Activated CD4-positive, alpha-beta T cell treated with anti-CD3 and anti-CD28 coated beads for 4 hours (primary cell): ENCODE results near the gene SARS1.

Experiments
- DNase-seq, 2 donors: peaks; one replicate each; pipeline ENCODE4 v3.0.0-alpha.2; 2020

The SARS1 gene

GRCh38 chr1:109229531-109230127 lies 15.9 kb downstream of the SARS1 start:
- DNase-seq: no peak

- no peak for DNase-seq
Observed at GRCh38 chr1:109231066-109231465, 17.3 kb downstream of the SARS1 start.

- DNase-seq: no peak
Observed at GRCh38 chr1:109235137-109235536, 21.4 kb downstream of the SARS1 start.

- DNase-seq: no peak
Observed at GRCh38 chr1:109237512-109237911, 23.8 kb downstream of the SARS1 start.

GRCh38 chr1:109238382-109238781 lies 24.7 kb downstream of the SARS1 start:
- DNase-seq: no peak

DNA sequence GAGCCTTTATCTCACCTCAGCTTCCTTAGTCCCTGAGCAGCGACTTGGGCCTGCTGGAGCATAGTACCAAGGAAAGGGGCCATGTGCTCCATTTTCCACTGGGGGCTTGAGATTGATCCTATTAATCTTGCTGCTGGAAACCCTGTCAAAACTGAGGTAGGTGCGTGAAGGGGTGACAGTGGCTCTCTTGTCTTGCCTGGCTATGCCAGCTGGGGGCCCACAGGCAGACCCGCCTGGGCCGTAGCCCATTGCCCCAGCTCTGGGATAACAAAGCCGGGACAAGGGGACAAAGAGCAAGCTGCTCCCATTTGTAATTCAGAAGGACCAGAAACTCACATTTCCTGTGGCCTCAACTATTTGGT lies 25.3 kb downstream of the SARS1 start:
- no peak for DNase-seq

GRCh38 chr1:109239409-109240068 lies 25.8 kb downstream of the SARS1 start:
- DNase-seq: peak in 1 of 2 donors; percentile 33

GRCh38 chr1:109240158-109241152 lies 26.7 kb downstream of the SARS1 start:
- DNase-seq: no peak

- no peak for DNase-seq
Observed at GRCh38 chr1:109241344-109241743, 27.6 kb downstream of the SARS1 start.

DNA sequence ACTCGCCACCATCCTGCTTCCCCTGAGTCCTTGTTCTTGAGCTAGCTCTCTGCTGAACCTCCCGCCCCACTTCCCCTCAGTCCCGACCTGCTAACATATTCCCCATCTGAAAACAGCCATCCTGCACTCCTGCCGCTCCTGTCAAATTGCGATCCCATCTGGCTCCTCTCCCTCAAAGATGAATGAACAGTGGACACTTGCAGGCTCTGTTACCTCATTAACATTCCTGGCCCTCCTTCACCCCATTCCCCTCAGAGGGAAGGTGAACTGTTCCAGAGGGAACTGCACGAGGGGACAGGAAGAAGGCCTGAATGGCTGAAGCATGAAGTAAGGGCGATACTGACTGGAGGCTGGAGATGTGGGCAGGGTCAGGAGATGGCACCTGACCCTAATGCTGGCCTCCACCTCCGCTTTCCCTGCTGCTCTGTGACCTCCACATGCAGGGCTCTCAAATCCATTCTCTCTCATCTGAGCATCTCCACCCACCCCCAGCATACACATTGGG lies 28.2 kb downstream of the SARS1 start:
- no peak for DNase-seq

DNA sequence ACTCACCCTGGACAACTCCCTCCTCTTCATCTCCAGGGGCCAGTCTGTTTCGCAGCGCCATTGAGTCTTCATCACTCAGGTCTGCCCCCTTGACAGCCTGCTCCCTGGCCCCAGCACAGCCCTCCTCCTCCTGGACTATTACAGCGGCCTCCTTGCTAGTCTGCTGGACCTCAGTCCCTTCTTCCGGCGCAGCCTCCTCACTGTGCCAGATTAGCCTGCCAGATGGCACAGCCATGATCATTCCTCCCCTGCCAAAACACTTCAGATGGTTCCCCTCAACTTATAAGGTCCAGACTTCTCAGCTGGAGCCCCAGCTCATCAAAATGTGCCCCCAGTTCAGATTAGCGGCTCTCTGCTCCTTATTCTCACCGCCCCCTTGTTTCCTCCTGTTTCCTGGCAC lies 28.7 kb downstream of the SARS1 start:
- no peak for DNase-seq

- no peak for DNase-seq
Observed at GRCh38 chr1:109243221-109243620, 29.5 kb downstream of the SARS1 start.

DNA sequence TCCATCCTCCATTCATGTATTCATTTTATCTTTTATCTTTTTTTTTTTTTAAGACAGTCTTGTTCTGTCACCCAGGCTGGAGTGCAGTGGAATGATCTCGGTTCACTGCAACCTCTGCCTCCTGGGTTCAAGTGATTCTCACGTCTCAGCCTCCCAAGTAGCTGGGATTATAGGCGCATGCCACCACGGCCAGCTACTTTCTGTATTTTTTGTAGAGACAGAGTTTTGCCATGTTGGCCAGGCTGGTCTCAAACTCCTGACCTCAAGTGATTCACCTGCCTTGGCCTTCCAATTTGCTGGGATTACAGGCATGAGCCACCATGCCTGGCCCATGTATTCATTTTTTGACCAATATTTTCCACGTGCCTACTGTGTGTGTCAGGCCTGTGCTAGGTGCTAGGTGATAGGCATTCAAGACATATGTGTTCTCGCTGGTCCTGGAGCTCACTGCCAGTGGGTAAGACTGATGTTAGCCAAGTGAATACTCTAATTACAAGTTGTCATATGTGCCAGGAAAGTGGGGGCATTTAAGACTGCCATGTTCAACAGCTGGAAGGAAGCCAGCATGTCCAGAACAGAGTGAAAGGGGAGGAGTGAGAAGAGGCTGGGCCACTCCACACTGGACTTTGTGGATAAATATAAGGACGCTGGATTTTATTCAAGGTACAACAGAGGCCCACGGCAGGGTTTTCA lies 30.3 kb downstream of the SARS1 start:
- DNase-seq: no peak

- DNase-seq: no peak
Observed at GRCh38 chr1:109246141-109246551, 32.4 kb downstream of the SARS1 start.

DNA sequence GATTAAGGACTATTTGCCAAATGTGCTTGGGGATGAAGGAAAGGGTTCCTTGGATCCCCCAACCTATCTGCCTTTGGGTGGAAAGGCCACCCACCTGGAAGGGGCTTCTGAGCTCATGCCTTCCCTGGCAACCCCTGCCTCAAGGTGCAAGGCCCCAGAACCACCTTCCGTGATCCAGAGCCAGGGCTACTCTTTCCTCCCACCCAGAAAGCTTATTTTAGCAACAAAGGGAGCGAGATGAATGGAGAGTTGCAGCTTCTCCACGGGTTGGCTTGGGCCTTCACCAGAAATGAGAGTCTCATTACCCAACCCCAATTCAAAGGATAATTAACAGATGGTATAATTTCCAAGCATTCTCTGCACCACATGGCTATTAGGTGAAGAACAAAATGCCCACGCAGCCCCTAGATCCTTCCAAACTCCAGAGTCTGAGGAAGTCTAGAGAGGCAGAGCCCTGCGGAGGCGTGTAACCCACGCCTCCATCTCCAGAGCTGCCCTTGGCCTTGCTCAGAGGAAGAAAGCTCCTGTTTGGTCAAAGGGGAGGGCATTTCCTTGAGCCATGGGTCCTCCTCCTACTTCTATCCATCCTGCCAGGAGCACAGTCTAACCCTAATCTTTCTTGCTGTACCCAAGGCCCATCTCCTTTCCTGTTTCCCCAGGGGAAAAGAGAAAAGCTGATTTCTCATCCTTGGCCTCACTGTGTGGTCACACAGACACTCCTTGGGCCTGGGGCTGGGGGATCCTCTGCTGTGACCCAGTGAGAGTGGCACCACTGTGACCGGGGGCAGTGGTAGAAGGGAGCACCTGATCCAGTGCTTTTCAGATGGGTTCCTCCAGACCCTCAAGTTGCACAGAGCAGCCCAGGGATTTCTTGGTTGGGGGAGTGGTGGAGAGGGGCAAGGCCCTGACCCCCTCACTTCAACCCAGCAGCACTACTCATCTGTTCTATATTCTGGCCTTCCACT lies 34.0 kb downstream of the SARS1 start:
- DNase-seq: no peak

- no peak for DNase-seq
Observed at GRCh38 chr1:109248444-109248796, 34.7 kb downstream of the SARS1 start.

DNA sequence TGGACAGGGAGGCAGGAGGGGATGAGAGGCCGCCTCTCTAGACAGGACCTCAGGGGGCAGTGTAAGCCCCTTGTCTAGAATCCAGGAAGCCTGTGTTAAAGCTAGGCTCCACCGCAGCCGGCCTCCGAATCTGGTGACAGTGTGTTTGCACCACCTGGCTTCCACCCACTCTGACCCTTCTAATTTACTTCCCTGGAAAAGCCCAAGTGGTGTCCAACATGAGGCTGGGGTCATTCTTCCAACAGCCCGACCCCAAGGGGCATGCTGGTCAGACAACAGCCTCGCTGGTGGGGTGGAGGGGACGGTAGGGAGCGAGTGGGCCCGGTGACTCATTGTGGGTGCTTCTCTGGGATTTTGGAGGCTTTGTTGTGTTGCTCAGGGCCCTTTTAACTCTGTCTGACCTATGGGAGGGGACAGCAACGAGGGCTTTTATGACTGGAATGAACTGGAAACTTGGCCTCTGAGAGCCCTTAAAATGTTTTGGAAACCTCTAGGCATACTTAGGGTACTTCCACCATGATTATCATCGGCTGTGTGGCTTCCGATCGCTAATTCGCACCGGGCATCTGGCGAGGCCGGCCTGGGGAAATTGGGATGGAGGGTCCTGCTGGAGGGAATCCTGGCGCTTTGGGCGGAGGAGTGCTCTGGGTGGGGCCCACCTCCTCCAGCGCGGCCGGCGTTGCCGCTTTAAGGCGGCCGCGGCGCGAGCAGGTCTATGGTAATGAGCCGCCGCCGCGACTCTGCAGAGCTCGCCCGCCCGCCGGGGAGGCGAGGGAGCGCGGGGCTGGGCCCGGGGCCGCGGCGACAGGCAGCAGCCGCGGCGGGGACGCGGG lies 35.3 kb downstream of the SARS1 start, which contains the start of gene CELSR2:
CELSR2 (plus strand) TSS at position 743 of the 833 bp plus-strand sequence. CDS start 541 bp downstream, outside the sequence.
- peak; percentile 42 to 44 for DNase-seq

DNA sequence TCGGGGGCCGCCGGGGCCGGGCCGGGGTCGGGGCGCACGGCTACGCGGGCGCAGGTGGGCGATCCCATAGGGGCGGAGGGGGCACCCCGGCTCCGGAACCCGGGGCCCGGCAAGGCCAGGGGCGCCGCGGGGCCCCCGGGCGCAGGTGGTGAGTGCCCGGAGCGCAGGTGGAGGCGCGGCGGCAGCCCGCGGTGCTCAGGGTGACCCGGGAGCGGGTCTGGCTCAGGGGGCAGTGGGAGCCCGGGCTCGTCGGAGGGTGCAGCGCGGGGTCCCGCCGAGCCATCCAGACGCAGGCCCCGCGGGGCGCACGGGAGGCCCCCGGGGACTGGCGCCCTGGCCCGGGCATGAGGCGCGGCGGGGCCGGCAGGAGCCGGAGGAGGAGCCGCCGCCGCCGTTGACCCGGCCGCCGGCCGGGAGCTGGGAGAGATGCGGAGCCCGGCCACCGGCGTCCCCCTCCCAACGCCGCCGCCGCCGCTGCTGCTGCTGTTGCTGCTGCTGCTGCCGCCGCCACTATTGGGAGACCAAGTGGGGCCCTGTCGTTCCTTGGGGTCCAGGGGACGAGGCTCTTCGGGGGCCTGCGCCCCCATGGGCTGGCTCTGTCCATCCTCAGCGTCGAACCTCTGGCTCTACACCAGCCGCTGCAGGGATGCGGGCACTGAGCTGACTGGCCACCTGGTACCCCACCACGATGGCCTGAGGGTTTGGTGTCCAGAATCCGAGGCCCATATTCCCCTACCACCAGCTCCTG lies 36.1 kb downstream of the SARS1 start:
- no peak for DNase-seq

DNA sequence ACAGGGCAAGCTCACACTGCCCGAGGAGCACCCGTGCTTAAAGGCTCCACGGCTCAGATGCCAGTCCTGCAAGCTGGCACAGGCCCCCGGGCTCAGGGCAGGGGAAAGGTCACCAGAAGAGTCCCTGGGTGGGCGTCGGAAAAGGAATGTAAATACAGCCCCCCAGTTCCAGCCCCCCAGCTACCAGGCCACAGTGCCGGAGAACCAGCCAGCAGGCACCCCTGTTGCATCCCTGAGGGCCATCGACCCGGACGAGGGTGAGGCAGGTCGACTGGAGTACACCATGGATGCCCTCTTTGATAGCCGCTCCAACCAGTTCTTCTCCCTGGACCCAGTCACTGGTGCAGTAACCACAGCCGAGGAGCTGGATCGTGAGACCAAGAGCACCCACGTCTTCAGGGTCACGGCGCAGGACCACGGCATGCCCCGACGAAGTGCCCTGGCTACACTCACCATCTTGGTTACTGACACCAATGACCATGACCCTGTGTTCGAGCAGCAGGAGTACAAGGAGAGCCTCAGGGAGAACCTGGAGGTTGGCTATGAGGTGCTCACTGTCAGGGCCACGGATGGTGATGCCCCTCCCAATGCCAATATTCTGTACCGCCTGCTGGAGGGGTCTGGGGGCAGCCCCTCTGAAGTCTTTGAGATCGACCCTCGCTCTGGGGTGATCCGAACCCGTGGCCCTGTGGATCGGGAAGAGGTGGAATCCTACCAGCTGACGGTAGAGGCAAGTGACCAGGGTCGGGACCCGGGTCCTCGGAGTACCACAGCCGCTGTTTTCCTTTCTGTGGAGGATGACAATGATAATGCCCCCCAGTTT lies 36.9 kb downstream of the SARS1 start:
- no peak for DNase-seq
